CD4-positive, alpha-beta T cell treated with Interleukin-2 at 100 ng/mL for 4 hours (primary cell): ENCODE measurements around the gene PGLYRP3.

Source experiments
- DNase-seq: peaks from one replicate; pipeline ENCODE4 v3.0.0-alpha.2; 2020; ENCODE audit warnings: low spot score

PGLYRP3 gene, protein sequence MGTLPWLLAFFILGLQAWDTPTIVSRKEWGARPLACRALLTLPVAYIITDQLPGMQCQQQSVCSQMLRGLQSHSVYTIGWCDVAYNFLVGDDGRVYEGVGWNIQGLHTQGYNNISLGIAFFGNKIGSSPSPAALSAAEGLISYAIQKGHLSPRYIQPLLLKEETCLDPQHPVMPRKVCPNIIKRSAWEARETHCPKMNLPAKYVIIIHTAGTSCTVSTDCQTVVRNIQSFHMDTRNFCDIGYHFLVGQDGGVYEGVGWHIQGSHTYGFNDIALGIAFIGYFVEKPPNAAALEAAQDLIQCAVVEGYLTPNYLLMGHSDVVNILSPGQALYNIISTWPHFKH

DNA sequence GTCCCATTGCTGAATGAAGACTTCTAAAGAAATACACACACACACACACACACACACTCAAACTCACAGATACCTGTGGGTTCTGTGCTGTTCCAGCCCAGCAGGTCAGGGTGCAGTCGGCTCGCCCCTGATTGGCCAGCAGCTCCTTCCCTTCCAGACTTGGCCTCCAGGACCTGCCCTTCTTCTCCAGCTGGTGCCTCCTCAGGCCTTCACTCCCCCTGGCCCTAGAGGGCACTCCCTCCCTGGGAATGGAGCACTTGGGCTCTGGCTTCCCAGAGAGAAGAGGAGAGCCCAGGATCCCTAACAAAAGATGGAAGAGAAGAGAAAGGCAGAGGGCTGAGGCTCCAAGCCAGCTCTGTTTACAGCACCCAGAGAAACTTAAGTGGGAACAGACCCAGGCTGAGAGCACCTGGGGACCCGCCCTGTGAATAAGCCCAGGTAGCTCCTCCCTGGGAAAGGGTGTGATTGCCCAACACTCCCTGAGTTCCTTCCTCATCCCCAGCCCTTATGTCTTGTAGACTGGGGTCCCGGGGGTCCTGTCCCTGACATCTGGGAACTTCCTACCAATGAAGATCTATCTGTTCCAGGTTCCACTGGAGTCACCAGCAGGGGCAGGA lies at the start of gene PGLYRP3:
Gene PGLYRP3 (minus strand): TSS at position 383 of the 617 bp plus-strand sequence. CDS start 2,287 bp downstream, outside the sequence.
- DNase-seq, result no peak

DNA sequence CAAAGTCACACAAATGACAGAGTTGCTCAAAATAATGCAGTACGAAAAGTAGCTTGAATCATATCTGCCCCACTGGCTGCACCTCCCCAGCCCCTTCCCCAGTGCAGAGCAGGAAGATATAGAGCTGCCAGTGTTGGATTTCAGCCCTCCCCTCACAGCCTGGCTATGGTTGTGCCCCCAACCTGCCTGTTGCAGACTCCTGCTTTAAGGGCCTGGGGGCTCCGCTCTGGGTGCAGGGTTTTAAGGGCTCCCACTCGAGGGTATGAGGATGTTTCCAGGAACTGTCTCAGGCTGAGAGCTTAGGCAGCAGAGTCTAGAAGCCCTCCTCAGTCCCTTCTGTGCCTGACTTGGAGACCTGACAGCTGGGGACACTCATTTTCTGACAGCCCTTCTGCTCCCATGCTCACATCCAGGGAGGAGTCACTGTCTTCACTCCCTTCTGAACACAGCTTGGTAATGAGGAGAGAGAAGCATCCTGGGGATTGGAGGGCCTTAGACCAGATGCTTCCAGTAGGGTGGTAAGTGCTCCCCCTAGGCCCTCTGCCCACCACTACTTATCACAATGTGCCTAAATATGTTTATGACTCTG lies 49.5 kb upstream of the PGLYRP3 start:
- DNase-seq, result no peak

DNA sequence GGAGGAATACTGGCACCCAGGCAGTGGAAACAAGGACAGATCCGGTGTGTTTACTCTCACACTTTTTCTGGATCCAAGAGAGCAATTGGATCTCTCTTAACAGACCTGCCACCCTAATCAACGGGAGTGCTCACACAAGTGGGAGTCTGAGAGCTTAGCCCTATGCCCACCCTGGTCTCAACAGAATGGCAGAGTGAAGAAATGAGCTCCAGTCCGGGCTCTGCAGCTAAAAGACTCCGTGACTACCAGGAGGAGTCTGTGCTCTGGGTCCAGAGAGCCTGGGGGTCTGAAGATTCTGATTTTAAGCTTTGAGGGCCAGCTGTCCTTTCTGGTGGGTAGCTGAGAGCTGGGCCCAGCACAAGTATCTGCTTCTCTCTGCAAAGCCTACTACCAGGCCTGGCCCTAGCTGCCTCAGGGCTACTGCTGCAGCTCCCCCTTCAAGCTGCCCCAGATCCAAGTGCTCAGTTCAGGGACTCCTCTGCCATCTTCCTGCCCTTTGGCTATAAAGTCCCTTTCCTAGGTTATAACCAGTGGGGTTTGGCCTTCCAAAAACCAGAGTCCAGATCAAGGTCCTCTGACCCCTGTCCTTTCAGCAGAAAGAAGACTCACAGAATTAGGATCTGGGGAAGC lies 48.8 kb upstream of the PGLYRP3 start:
- no peak for DNase-seq

DNA sequence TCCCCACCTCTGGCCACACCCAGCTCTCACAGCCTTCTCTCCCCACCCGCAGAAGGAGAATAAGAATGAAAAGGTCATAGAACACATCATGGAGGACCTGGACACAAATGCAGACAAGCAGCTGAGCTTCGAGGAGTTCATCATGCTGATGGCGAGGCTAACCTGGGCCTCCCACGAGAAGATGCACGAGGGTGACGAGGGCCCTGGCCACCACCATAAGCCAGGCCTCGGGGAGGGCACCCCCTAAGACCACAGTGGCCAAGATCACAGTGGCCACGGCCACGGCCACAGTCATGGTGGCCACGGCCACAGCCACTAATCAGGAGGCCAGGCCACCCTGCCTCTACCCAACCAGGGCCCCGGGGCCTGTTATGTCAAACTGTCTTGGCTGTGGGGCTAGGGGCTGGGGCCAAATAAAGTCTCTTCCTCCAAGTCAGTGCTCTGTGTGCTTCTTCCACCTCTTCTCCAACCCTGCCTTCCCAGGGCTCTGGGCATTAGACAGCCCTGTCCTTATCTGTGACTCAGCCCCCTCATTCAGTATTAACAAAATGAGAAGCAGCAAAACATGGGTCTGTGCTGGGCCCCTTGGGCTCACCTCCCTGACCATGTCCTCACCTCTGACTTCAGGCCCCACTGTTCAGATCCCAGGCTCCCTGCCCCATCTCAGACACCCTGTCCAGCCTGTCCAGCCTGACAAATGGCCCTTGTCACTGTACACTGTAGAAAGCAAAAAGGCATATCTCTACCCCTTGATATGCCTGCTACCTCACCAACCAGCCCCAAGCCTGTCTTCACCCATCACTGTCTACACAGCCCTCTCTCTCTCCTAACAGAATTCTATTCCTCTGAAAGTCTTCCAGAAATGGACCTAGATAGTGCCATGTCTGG lies 48.1 kb upstream of the PGLYRP3 start:
- no peak for DNase-seq

DNA sequence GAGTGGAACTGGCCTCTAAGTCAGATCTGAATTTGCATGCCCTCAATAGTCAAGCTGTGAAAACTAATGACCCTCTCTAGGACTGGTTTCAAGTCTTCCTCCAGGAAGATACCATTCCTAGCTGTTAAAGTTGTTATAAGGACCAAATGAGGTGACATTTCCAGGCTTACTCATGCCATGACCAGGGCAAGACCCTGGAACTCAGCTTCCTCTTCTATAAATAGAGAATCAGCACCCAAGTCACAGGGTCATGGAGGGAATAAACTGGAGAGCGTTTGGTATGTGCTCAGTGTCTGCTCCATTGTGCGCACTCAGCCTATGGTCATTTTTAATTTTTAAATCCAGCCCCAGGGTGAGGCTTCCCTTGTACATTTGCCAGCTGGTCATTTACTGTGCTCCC lies 47.4 kb upstream of the PGLYRP3 start:
- no peak for DNase-seq

DNA sequence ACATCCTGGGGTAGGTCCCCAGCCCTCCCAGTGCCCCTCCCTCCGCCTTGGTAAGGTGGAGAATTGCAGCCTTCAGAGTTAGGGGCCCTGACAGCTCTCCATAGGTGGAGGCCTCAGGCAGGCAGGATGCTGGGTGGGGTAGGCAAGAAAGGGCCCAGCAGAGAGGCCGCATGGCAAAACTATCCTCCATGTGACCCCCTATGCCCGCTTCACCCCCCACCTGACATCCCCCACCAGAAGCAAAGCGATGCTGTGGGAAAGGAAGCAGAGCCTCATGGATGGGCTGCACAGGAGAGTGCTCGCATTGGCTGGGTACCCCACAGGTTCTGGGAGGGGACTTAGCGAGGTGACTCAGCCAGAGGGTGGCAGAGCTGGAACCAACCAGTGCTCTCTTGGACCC lies 46.5 kb upstream of the PGLYRP3 start:
- no peak for DNase-seq

DNA sequence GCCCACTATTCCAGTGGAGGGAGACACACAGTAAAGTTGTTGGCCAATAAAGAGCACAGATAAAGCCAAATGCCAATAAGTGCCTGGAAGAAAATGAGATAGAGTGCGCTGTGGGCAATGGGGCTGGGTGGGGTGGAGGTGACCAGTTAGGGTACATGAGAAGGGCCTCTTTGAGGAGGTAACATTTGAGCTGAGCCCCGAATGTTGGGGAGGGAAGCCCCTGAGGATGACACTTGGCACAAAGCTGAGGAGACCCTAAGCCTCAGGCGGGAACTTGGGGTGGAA lies 45.9 kb upstream of the PGLYRP3 start:
- no peak for DNase-seq

DNA sequence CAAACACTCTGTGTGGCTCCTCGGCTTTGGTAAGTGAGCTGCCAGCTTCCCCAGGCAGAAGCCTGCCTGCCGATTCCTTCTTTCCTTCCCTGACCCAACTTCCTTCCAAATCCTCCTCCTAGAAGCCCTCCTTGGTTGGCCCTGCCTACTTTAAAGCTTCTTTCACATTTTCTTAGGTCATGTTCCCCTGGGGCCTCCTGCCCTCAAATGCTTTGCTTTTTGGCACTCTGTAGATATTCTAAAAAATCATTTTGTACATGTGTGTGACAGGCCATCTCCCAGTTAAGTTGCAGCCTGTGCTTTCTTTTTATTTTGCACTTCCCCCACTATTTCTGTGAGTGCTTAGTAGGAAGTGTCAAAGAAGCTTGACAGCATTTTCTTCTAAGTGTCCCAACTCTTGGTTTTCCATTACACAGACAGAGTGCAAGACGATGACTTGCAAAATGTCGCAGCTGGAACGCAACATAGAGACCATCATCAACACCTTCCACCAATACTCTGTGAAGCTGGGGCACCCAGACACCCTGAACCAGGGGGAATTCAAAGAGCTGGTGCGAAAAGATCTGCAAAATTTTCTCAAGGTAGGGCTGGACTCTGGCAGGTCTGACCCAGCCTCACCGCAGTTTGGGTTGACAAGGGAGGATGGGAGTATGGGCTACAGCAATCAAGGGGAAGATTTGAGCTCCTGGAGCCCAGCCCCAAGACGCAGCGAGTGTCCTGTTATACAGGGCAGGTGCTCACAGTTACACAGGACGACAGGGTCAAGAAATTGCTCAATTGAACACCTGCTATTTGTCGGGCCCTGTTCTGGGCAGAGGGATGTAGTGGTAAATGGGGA lies 45.3 kb upstream of the PGLYRP3 start, which contains the start of gene S100A9:
Gene S100A9 (plus strand): TSS at position 2 of the 838 bp plus-strand sequence. CDS start 430 bp downstream, at position 432.
- DNase-seq, result no peak

DNA sequence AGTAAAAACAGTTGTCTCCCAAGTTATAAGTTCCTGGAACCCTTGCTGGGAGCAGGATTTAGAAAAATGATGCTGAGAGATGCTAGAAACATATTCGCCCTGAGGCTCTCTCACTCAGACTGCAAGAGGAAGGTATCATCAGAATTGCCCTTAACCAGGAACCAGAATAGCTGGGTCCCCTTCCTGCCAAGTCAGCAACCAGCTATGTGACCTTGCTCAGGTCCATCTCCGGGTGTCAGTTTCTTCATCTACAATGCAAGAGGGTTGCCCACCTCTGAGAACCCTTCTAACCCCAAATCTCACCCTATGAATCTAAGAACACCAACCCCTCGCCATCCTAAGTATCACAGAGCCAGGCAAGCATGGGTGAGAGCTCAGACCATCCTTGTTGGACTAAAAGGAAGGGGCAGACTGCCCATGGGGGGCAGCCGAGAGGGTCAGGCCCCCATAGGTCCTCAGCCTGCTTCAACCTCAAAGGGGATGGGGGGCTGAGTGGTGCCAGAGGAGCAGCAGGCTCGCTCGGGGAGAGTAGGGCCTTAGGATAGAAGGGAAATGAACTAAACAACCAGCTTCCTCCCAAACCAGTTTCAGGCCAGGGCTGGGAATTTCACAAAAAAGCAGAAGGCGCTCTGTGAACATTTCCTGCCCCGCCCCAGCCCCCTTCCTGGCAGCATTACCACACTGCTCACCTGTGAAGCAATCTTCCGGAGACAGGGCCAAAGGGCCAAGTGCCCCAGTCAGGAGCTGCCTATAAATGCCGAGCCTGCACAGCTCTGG lies 44.5 kb upstream of the PGLYRP3 start:
- no peak for DNase-seq

DNA sequence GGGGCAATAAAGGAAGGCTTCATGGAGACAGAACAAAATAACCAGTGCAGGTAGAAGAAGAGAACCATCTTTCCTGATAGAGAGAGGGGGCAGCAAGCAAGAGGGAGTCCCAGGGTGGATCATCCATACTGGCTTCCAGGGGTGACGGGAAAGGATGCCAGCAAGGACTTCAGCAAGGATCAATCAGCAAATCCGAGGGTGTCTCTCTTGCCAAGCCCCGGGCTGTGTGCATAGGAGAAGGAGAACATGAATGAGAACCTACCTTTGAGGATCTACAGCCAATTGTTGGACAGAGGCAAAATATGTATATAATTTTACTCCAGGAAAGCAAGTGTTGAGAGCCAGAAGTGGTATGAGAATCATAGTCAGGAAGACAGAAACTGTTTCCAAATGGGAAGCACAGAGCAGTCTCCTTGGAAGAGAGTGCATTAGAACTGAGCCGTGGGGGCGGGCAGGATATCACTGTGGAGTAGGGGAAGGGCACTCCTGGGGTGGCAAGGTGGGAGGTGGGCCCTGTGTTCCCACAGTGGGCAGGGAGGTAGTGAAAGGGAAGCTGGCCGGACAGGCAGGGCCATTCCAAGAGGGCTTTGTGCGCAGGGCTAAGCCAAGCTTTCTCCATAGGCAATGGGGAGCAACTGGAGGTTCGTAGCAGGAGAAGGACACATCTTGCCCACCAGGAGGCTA lies 43.8 kb upstream of the PGLYRP3 start:
- no peak for DNase-seq

DNA sequence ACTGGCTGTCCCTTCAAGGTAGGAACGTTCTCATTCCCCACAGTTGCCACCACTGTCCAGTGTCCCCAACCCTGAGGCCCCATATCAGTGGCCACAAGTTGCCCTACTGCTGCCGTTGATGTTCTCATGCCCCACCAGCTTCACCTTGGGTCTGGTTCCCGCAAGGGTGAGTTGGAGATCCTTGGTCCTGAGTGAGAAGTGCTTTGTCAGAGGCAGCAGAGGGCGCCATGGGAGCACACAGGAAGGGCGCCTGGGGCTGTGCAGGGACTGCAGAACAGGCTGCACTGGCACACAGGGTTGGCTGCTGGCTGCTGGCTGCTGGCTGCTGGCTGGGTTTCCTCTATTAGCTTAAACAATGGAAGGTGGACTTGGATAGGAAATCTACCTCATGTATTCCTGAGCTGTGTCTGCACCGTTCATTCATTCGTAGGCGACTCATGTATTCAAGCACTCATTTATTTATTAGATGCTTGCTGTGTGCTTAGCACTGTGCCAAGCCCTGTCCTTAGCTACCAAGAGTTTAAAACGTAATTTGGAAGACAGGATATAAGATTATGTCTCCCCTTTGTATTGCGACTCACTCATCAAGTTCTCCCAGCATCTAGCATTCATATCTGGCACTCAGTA lies 42.8 kb upstream of the PGLYRP3 start:
- DNase-seq, result peak; percentile 26

DNA sequence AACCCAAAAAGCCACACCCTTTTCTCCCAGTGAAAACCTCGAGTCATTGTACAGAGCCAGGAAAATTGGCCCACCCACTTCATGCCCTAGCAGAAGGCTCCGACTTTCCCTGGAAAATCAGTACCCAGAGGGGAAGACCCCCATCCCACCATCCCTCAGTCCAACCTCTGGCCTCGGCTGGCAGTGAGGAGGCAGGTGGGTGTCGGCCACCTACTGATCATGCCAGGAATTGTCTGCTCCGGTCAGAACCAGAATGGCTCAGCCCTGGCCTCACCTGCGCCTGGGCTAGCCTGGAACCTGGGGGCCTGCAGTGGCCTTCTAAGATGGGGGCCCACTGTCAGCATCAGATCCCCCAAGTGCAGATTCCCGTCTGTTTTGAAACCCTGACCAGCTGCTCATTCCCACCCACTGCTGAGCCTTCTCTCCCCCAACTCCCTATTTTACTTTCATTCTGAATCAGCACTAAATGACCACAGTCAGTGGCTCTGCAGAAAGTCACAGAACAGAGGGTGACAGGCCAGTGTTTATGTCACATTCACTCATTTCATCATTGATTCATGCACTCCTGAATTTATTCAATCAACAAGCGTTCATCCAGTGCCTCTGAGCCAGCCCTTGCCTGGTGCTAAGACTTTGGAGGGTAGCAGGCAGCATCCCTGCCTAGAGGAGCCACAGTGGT lies 41.9 kb upstream of the PGLYRP3 start:
- no peak for DNase-seq

DNA sequence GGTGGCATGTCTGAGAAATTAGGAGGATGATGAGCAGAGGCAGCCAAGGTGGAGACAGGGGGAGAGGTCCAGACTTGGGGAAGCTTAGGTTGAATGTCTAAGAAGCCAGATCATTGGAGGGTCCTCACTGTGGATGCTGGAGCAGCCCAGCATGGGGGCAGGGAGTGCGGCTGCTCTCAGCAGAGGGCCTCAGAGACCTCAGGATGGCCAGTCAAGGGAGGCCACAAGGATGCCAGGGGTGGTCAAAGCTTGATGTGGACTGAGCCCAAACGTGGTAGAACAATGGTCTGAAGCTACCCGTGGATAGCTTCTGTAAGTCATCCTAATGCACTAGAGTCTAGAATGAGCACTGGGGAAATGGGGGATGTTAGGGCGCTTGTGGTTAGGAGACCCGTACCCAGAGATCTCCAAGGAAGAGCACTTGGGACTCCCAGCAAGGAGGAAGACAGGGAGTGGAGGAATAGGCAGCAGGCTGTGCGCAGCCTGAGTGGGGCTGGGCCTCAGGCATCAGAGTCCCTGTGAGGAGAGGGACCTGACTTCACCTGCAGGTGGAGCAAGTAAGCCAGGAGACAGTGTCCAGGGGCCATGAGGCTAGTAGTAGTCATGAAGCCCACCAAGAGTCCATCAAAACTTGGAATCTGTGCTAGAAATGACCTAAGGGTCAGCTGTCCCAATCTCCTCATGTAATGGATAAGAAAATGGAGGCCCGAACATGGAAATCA lies 40.6 kb upstream of the PGLYRP3 start:
- no peak for DNase-seq

DNA sequence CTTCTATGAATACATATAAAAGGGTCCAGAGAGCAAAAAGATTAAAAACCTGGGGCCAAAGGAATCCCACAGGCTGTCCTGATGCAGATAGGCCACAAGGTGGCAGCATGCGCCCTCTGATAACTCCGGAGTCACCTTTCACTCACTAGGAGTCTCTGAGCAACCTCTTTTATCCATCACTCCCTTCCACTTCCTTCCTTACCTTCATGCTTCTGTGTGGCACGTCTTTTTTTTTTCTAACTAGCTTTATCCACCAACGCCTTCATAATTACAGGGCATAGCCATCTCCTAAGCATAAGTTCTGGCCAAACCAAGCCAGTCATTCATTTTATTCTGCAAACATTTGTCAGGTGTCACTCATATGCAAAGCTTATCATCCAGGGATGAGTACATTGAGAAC lies 39.8 kb upstream of the PGLYRP3 start:
- peak; percentile 63 for DNase-seq

DNA sequence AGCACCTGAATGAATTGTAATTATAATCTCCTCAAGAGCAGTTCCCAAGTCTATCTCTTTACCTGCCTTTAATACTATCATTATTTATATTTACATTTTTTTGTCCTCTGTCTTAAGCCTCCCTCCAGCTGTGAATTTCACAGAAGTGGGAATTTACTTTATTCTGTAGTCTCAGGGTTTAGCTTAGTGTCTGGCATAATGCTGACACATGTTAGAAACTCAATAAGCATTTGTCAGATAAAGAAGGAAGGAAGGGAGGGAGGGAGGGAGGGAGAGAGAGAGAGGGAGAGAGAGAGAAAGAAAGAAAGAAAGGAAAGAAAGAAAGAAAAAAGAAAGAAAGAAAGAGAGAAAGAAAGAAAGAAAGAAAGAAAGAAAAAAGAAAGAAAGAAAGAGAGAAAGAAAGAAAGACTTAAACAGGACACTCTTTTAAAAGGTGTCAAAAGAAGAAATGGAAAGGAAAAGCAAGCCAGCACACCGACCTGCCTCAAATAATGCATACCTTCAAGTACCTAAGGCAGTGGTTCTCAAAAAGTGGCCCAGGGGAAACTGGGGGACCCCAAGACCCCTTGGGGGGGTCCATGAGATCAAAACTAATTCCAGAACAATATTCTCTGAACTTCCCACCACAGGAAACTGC lies 37.7 kb upstream of the PGLYRP3 start:
- no peak for DNase-seq

DNA sequence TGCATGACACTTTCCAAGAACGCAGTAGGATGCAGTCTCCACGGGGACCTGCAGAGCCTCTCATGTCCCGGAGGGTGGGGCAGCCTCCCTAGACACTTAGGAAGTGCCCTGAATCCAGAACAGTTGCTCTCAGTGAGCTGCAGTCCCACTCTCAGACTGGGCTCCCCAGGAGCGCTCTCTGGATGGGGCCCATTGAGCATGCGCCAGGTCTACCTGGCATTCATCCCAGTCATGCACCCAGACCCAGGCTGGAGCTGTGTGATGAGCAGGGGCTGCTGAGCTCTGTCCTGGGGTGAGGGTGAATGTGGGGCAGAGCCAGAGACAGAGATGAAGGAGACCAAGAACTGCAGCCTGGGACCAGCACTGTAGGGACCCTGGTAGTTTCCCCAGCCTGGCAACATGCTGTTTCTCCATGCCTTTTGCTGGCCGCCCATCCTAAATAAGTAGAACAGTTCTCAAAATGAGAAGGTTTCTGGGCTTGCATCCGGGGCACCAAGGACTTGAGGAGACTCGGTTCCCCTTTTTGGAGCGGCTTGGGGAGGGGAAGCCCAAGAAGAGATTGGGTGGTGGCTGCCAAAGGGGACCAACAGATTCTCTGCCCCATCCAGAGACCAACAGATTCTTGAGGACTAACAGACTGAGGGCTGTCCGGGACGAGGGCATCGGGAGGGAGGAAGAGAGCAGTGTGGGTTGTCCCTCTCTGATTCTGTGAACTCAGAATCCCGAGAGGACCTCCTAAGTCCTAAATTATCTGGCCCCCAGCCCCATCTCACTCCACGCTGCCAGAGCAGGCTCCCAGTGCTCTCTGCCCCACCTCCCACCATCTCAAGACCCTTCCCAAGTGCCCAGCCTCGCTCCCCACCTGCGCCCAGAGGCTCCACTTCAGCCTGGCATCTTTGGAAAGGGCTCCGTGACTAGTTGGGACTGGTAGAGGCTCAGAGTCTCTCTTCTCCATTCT lies 36.9 kb upstream of the PGLYRP3 start:
- DNase-seq, result no peak
